ENCODE results near the gene LASP1NB.

DNA sequence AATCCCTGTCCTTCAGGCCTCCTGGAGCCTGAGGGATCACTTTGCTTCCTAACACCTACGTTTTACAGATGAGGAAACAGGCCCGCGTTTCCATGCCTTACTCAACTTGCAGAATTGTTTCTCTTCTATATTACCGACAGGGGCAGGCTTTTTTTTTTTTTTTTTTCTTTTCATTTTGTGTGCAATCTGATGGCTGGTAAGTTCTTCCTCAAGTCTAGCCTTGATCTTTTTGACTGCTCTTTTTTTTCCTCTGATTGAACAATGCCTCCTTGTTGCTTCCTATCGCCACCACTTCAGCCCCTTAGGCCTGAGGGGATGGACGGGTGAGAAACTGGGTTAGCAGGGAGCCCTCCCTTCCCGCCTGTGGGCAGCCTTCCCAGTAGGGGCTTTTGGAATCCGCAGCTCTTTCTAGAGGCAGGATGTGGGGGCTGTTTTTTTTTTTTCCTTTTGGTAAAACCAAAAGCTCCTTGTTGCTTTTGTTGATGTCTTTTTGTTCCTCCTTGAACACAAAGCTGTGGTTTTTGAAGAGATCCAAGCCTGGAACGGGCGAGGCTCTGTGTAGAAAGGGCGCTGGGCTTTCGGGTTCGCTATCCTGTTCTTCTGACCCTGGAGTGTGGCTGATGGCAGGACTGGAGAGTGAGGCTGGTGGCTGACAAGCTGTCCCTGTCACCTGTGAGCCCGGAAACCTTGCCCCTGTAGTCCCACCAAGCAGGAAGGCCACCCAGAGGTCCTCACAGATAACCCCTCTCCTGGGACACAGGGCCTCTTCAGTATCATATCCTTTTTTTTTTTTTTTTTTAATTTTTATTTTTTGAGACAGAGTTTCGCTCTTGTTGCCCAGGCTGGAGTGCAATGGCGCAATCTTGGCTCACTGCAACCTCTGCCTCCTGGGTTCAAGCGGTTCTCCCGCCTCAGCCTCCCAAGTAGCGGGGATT lies 41.6 kb upstream of the LASP1NB start:
- TF ChIP-seq, protein P1, sequence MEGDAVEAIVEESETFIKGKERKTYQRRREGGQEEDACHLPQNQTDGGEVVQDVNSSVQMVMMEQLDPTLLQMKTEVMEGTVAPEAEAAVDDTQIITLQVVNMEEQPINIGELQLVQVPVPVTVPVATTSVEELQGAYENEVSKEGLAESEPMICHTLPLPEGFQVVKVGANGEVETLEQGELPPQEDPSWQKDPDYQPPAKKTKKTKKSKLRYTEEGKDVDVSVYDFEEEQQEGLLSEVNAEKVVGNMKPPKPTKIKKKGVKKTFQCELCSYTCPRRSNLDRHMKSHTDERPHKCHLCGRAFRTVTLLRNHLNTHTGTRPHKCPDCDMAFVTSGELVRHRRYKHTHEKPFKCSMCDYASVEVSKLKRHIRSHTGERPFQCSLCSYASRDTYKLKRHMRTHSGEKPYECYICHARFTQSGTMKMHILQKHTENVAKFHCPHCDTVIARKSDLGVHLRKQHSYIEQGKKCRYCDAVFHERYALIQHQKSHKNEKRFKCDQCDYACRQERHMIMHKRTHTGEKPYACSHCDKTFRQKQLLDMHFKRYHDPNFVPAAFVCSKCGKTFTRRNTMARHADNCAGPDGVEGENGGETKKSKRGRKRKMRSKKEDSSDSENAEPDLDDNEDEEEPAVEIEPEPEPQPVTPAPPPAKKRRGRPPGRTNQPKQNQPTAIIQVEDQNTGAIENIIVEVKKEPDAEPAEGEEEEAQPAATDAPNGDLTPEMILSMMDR (conservative IDR thresholded peaks at IDR 0.05), result no peak
- no peak for TF ChIP-seq ZFX (IDR thresholded peaks at IDR 0.05)
